Stimulated activated CD8-positive, alpha-beta memory T cell treated with anti-CD3 and anti-CD28 coated beads, Interleukin-12 subunit alpha, Interleukin-12 subunit beta, amount 100 ng/mL, for 1 hour (primary cell): ENCODE results near the gene FUOM.
A peak's percentile ranks its signal among the peaks of the same experiment; 100 is the strongest.
"Not testable (repeated sequence)": the region's sequence is repeated elsewhere in the genome, so short reads cannot be mapped to it uniquely, and the experiment has no call there.

Source experiments
- DNase-seq: peaks from one replicate; pipeline ENCODE4 v3.0.0-alpha.2; 2020; ENCODE audit warnings: low read depth

Gene FUOM

DNA sequence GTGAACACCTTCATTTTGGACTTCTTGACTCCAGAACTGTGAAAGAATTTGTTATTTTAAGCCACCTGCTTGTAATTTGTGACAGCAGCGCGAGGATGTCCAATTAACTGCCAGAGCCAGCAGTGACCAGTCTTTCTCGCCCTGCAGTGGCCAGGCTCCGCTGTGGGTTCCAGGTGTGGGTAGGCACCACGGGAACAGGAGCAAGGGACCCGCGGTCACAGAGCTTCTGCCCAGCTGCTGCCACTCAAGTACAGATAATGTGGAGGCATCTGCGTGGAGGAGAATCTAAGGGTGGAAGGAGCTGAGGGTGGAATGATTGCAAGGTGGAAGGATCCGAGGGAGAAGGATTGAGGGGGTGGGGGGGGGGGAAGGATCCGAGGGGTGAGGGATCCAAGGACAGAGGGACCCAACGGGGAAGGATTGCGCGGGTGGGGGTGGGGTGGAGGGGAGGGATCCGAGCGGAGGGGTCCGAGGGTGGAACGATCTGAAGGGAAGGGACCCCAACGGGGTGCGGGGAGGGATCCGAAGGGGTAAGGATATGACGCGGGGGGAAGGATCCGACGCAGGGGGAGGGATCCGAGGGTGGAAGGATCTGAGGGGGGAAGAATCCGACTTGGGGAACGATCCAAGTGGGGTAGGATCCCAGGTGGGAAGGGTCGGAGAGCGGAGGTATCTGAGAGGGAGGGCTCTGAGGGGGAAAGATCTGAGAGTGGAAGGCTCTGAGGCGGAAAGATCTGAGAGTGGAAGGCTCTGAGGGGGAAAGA, 24.7 kb downstream of the FUOM start:
- no peak for DNase-seq

- peak; percentile 82 for DNase-seq
These were observed 28.2 kb downstream of the FUOM start for GRCh38 chr10:133329491-133330202.

DNA sequence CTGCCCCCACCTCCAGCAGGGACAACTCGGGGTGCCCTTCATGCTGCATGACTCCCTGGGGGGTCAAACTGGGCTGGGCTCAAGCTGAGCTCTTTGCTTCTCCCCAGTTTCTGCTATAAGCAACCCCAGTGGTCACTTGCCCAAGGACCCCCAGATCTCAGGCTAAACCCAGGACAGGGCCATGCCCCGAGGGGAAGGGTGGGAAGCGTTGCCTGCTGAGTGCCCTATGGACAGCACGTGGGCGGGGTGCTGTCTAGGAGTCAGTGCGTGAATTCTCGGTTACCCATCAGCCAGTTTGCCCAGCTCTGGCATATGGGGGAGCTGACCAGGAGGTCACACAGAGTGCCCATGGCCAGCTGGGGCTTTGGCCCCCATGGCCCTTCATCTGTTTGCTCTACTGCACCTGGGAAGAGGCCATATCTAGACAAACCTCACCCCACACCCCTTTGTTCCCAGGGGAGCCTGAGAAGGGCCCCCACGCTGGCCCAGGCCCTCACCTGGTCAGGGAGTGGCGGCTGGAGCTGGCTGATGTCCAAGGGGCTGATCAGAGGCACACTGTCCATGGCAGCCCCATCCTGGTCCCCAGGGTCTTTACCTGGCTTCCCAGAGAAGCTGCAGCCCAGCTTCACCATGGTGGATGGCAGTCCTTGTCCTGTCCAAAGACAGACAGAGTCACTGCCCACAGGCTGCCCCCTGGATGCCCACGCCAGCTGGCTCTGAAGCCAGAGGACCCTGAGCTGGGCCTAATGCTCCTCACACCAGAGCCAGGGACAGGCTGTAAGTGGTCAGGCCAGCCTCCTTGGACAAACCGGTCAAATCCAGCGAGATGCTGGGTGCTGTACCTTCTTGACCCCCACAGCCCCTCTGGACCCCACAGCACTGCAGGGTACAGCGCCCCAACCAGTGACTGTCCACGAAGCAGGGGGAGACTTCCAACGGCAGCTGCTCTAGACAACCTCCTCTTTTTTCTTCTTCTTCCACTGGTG, 29.2 kb downstream of the FUOM start:
- no peak for DNase-seq

DNA sequence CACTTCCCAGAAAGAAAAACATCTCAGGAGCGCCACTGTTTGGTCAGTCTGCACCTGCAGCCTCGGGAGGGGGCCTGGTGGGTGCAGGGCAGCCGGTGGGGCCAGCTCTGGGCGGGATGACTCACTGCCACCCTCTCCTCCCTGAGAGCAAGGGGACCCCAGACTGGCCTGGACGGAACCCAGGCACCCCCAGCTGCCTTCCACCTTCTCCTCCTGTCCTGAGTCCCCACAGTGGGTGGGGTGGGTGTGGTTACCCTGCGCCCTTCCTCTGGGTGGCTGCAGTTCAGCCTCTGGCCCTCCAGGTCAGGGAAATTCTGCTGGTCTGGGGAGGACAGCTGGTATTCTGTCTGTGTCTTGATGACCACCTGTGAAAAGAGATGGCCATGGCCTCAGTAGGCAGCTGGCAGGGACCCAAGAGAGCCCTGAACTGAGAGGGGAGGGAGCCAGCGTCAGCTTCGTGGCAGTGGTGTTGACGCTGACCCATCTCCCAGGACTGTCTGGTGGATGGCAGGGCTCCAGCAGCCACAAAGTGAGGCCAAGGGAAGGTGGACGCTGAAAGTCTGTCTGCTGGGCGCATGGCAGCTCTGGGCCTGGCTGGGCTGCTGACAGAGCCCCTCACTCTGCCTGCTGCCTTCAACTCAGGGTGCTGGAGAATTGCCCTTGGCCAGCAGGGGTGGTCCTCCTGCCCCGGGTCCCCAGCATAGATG, 30.0 kb downstream of the FUOM start:
- no peak for DNase-seq

- no peak for DNase-seq
These were observed 30.8 kb downstream of the FUOM start for GRCh38 chr10:133326745-133327650.

GRCh38 chr10:133326223-133326551, 31.6 kb downstream of the FUOM start:
- no peak for DNase-seq

DNA sequence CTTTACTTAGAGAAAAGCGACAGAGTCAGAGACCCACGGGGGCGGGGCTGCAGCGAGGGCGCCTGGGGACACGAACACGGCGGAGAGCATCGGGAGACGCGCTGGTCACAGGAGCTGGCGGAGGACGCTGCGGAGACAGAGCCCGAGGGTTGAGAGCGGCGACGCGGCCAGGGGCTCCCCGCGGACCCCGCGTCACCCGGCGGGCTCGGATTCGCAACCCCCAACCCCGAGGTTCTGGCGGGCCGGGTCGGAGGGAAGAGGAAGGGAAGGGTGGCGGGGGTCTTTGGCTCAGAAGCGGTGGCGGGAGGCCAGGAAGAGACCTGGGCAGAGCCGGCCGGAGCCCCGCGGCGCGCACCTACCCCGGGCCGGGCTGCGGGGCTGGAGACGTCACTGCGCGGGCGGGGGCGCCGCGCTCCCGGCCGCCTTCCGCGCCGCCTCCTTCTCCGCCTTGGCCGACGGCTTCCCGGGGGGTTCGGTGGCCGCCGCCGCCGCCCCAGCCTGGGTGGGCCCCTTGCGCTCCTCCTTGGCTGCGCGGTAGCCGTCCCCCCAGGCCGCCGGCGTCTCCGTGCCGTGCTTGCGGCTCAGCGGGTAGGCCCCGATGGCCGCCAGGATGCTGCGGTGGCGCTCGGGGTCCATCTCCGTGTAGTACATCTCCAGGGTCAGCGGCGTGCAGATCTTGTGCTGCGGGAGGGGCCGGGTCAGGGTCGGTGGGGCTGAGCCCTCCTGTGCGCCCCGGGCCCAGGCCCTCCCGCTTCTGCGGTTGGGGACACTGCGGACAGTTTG, 32.2 kb downstream of the FUOM start:
- DNase-seq = no peak

GRCh38 chr10:133324857-133325260, 33.0 kb downstream of the FUOM start:
- DNase-seq = no peak

DNA sequence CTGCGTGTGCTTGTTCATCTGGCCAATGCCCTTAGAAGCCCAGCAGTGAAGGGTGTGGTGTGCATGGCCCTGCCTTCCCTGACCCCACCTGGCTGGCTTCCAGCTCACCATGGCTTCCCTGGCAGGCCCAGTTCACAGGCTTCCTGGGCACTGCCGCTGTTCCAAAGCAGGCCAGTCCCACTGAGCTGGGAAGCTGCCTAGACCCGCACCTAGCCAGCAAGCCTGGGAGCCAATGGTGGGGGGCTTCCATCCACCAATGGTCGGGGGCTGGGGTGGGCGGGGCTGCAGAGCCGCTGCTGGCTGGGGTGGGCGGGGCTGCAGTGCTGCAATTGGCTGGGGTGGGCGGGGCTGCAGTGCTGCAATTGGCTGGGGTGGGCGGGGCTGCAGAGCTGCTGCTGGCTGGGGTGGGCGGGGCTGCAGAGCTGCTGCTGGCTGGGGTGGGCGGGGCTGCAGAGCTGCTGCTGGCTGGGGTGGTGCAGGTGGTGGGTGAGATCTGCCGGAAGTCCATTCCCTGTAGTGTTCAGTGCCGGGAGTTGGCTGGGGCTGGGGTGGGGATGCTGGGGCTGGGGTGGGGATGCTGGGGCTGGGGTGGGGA, 33.5 kb downstream of the FUOM start:
- DNase-seq = no peak

- DNase-seq = not testable (repeated sequence)
These were observed 35.6 kb downstream of the FUOM start for GRCh38 chr10:133322064-133322709.

GRCh38 chr10:133320852-133321422, 36.9 kb downstream of the FUOM start:
- DNase-seq = not testable (repeated sequence)

DNA sequence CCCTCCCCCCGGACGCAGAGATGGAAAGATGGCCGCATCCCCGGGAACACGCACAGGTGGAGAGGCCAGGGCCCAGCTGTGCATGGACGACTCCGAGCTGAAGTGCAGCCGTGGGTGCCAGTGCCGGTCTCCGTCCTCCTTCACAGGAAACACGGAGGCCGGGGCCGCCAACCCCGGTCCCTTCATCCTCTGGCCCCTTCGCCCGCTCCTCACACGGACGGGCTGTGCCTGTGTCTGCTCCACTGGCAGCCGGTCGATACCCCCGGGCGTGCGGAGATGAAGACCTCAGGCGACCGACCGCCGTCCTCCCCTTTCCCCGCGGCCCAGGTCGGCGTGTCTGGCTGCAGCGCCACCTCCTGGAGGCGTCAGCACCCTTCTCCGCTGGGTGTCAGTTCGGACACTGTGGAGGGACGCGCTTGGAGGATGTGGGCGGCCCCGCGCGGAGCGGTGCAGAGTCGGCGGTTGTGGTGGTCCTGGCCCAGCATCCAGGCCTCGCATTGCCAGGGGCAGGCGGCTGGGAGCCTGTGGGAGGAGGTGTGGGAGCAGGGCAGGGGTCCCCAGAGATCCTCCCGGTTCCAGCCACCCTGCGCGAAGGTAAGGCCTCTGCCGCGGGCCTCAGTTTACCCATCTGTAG, 39.2 kb downstream of the FUOM start:
- peak; percentile 54 for DNase-seq

- DNase-seq = no peak
These were observed 41.1 kb downstream of the FUOM start for GRCh38 chr10:133316732-133317131.

- DNase-seq = no peak
These were observed 41.6 kb downstream of the FUOM start for GRCh38 chr10:133316266-133316665.

DNA sequence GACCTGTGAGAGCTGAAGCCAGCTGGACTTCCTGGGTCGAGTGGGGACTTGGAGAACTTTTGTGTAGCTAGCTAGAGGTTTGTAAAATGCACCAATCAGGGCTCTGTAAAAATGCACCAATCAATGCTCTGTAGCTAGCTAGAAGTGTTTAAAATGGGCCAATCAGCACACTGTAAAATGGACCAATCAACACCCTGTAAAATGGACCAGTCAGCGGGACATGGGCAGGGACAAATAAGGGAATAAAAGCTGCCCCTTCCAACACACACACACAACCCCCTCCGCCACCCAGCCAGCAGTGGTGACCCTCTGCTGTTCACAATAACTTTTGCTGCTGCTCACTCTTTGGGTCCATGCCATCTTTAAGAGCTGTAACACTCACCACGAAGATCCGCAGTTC, 42.0 kb downstream of the FUOM start:
- DNase-seq = no peak

DNA sequence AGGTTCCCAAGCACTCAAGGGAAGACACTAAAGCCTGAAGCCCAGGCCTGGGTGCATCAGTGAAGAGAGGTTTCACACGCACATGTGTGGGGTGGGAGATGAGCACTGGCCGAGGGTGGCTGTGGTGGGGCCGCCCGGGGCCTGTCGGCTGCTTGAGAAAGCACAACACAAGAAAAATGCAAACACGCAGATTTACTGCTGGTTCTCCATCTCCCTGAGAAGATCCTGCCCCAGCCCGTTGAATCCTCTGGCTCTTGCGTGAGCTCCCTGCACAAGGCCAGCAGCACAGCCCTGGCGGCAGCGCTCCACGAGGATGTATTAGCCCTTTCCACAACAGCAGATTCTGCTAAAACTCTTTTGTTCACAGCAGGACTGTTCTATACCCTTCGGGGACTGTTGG, 42.9 kb downstream of the FUOM start:
- DNase-seq = no peak

DNA sequence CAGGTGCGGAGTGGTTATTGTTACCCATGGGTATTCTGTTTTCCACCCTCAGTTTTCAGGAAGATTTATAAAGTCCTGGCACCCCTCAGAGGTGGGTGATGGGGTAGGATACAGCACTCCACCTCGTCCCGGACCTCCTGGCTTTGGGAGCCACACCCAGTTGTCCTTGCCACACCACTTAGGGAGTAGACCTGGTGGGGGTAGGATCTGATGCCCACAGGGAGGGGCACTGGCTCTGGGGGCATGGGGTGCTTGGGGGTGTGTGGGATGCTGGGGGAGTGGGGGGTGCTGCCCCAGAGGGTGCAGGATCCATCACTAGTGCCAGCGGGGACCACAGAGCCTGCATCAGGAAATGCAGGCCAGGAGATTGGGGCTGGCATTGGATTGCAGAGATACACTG, 44.6 kb downstream of the FUOM start:
- no peak for DNase-seq

- no peak for DNase-seq
These were observed 45.1 kb downstream of the FUOM start for GRCh38 chr10:133312769-133313145.
